GM21526 (cell line): ENCODE measurements around the gene HSD17B14.
"Not testable (repeated sequence)": the region's sequence is repeated elsewhere in the genome, so short reads cannot be mapped to it uniquely, and the experiment has no call there.

ENCODE experiments used
- ATAC-seq: cut with Tn5 transposase; IDR thresholded peaks from one replicate; pipeline ENCODE4 v1.9.1; 2021; ENCODE audit warnings: moderate library complexity; ENCODE audit not compliant: unreplicated experiment, low FRiP score

The HSD17B14 gene

DNA sequence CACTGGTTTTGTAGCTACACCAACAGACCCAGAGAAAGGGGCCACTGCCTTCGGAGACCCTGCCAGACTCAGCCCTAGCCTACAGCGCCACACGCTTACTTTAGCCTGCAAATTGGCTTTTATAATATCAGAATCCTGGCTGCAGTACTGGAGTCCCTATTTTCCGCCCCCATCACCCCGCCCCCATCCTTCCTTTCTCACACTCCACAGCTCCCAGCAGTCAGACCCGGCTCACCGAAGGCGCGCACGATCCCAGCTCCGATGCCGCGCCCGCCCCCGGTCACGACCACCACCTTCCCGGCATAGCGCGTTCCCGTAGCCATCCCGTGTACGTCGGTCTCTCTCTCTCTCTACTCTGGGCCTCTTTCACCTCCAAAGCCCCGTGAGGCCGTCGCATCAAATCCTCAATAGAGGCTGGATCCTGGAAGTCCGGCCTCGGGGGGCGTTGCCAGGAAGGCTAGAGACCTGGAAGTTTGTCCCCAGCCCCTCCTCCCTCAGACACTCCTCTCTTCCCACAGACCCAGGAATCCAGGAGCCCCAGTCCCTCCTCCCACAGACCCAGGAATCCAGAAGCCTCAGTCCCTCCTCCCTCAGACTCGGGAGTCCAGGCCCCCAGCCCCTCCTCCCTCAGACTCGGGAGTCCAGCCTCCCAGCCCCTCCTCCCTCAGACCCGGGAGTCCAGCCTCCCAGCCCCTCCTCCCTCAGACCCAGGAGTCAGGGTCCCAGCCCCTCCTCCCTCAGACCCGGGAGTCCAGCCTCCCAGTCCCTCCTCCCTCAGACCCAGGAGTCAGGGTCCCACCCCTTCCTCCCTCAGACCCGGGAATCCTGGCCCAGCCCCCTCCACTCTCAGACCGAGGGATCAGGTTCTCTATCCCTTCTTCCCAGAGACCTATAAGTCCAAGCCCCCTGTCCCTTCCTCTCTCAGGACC, at the start of gene HSD17B14:
Gene HSD17B14 (minus strand): TSS at position 403 of the 929 bp plus-strand sequence. CDS start 80 bp downstream, at position 323.
- ATAC-seq, result no peak

DNA sequence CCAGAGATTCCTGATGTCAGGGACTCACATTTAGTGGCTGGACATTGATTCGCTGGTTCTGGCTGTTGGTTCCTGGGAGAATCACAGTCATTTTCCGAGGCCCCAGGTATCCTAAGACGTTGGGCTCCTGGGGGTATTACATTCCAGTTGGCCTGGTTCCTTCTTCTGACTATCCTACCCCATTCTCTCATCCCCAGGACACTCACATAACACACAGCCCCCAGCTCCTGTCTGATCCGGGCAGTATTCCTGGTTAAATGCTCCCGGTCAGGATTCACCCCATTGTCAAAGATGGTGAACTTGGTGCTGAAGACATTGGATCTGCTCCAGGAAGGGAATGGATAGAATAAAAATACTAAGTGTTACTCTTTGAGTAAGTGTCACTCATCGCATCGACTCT, 47.4 kb upstream of the HSD17B14 start:
- no peak for ATAC-seq

- ATAC-seq, result no peak
Observed at GRCh38 chr19:48881741-48882657, 45.7 kb upstream of the HSD17B14 start.

- not testable (repeated sequence) for ATAC-seq
Observed at GRCh38 chr19:48879696-48880095, 43.4 kb upstream of the HSD17B14 start.

- no peak for ATAC-seq
Observed at GRCh38 chr19:48879025-48879637, 42.8 kb upstream of the HSD17B14 start.

- no peak for ATAC-seq
Observed at GRCh38 chr19:48878196-48879024, 42.1 kb upstream of the HSD17B14 start.

DNA sequence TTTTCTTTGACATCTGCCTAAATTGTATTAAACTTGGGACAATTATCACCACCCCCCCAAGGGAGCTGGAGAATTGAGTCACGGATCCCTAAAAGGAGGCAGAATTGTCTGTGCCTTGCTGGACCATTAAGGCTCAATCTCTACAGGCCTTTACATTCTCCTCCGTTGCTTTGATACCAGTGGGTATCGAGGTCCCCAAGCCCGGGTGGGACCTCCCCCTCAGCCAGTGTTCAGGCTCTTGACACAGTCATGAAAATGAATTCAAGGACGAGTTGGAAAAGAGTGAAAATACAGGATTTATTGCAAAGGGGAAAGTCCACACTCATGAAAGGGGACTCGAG, 41.5 kb upstream of the HSD17B14 start:
- no peak for ATAC-seq

DNA sequence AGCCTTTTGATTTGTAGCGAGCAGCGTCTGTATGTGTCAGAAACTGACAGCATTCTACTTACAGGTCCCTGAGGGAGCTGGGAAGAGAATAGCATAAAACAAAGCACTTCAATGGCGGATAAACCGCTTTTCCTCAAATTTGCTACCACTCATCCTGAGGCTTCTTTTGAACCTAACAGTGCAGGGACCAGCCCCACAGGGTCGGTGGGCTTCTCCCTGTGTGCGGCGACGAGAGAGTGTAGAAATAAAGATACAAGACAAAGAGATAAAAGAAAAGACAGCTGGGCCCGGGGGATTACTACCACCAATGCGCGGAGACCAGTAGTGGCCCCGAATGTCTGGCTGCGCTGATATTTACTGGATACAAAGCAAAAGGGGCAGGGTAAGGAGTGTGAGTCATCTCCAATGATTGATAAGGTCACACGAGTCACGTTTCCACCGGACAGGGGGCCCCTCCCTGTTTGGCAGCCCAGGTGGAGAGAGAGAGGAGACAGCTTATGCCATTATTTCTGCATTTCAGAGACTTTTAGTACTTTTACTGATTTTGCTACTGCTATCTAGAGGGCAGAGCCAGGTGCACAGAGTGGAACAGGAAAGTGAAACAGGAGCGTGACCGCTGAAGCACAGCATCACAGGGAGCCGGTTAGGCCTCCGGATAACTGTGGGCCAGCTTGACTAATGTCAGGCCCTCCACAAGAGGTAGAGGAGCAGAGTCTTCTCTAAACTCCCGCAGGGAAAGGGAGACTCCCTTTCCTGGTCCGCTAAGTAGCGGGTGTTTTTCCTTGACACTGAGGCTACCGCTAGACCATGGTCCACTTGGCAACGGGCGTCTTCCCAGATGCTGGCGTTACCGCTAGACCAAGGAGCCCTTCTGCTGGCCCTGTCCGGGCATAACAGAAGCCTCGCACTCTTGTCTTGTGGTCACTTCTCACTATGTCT, 40.0 kb upstream of the HSD17B14 start:
- not testable (repeated sequence) for ATAC-seq

DNA sequence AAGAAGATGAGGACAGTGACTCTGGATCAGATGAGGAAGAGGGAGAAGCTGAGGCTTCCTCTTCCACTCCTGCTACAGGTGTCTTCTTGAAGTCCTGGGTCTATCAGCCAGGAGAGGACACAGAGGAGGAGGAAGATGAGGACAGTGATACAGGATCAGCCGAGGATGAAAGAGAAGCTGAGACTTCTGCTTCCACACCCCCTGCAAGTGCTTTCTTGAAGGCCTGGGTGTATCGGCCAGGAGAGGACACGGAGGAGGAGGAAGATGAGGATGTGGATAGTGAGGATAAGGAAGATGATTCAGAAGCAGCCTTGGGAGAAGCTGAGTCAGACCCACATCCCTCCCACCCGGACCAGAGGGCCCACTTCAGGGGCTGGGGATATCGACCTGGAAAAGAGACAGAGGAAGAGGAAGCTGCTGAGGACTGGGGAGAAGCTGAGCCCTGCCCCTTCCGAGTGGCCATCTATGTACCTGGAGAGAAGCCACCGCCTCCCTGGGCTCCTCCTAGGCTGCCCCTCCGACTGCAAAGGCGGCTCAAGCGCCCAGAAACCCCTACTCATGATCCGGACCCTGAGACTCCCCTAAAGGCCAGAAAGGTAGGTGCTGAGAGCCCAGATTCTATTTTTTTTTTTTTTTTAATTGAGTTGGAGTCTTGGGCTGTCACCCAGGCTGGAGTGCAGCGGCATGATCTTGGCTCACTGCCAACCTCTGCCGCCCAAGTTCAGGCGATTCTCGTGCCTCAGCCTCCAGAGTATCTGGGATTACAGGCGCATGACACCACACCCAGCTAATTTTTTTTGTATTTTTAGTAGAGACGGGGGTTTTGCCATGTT, 38.2 kb upstream of the HSD17B14 start:
- no peak for ATAC-seq

DNA sequence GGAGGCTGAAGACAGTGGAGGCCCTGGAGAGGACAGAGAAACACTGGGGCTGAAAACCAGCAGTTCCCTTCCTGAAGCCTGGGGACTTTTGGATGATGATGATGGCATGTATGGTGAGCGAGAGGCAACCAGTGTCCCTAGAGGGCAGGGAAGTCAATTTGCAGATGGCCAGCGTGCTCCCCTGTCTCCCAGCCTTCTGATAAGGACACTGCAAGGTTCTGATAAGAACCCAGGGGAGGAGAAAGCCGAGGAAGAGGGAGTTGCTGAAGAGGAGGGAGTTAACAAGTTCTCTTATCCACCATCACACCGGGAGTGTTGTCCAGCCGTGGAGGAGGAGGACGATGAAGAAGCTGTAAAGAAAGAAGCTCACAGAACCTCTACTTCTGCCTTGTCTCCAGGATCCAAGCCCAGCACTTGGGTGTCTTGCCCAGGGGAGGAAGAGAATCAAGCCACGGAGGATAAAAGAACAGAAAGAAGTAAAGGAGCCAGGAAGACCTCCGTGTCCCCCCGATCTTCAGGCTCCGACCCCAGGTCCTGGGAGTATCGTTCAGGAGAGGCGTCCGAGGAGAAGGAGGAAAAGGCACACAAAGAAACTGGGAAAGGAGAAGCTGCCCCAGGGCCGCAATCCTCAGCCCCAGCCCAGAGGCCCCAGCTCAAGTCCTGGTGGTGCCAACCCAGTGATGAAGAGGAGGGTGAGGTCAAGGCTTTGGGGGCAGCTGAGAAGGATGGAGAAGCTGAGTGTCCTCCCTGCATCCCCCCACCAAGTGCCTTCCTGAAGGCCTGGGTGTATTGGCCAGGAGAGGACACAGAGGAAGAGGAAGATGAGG, 37.4 kb upstream of the HSD17B14 start:
- ATAC-seq, result no peak

DNA sequence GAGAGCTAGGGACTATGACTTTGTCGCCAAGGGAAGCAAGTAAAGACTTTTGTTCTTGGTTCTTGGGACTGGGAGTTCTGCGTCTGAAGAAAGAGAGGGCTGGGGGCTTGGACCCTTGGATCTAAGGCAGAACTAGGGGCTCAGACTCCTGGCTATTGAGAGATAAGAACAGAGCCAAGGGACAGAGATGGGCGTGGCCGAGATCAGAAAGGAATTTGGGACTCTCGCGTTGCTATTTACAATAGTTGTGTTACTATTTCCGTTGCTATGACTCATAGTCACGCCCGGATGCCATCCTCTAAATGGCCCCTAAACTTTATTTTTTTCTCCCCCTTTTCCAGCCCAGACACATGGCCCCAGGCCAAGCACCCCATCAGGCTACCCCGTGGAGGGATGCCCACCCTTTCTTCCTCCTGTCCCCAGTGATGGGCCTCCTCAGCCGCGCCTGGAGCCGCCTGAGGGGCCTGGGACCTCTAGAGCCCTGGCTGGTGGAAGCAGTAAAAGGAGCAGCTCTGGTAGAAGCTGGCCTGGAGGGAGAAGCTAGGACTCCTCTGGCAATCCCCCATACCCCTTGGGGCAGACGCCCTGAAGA, 36.7 kb upstream of the HSD17B14 start:
- no peak for ATAC-seq

DNA sequence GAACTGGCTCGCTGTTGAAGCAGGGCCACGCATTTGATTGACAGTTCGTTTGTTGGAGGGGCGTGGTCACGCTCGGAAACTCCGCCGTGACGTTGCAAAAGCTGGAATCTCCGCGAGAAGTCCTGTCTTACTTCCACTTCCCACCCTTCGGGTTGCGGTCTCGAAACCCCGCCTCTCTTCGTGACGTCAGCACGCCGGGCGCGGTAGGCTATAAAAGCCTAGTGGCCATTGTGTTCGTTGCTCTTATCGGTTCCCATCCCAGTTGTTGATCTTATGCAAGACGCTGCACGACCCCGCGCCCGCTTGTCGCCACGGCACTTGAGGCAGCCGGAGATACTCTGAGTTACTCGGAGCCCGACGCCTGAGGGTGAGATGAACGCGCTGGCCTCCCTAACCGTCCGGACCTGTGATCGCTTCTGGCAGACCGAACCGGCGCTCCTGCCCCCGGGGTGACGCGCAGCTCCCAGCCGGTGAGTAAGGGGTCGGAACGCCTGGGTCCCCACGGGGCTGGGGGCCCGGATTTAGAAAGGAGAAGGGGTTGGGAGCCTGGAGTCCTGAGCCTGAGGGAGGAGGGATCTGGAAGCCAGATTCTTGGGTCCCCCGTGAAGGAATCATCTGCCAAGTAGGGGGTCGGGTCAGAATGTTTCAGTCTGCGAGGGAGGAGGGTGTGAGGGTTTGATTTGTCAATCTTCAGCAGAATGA, 36.0 kb upstream of the HSD17B14 start, which contains the start of gene PPP1R15A:
Gene PPP1R15A (plus strand): TSS at position 240 of the 702 bp plus-strand sequence. CDS start 813 bp downstream, outside the sequence.
- ATAC-seq, result no peak

DNA sequence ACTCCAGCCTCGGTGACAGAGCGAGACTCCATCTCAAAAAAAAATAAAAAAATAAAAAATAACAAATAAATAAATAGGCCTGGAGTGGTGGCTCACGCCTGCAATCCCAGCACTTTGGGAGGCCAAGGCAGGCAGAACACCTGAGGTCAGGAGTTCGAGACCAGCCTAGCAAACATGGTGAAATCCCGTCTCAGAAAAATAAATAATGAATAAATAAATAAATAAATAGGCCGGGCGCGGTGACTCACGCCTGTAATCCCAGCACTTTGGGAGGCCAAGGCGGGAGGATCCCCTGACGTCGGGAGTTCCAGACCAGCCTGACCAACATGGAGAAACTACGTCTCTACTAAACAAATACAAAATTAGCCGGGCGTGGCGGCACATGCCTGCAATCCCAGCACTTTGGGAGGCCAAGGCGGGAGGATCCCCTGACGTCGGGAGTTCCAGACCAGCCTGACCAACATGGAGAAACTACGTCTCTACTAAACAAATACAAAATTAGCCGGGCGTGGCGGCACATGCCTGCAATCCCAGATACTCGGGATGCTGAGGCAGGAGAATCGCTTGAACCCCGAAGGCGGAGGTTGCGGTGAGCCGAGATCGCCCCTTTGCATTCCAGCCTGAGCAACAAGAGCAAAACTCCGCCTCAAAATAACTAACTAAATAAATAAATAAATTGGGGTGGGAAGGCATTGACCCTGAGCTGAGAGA, 35.3 kb upstream of the HSD17B14 start:
- not testable (repeated sequence) for ATAC-seq

DNA sequence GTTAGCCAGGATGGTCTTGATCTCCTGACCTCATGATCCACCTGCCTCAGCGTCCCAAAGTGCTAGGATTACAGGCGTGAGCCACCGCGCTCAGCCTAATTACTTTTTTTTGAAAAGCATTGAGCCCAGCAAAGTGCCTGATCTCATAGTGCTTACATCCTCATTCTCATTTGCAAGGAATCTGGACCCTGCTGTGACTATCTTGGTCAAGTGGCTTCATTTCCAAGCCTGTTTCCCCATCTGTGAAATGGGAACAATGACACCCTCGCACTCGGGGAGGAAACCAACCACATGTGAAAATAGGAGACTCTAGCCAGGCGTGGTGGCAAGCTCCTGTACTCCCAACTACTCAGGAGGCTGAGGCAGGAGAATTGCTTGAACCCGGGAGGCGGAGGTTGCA, 33.8 kb upstream of the HSD17B14 start:
- no peak for ATAC-seq

DNA sequence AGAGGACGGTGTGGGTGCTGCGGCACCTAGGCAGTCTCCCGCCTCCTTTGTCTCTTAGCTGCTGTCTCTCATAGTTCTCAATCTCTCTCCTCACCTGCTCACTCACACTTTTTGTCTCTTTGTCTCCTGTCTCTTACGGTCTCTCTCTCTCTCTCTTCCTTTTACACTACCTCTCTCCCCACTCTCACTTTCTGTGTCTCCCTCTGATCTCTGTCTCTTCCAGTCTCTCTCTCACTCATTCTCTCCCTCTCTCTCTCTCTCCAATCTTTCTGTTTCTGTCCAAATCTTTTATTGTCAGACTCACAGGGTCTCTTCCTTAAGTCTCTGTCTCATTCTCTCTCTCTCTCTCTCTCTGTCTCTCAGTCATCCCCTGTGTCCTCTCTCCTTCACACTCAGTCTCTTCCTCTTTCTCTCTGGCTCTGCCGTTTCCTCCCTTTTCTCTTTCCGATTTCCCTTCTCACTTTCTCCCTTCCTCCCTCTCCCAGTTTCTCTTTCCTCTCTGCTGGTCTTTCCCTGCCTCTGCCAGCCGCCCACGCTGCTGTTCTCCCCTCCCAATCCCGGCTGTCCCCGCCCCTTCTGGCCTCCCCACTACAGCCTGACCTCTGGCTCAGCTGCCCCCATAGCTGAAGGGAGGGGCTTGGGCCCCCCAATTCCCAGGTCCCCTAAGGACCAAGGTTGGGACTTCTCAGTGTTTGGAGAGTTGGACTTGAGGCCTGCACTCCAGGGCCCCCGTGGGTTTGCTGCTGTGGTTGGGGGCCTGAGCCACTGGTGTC, 32.0 kb upstream of the HSD17B14 start, which contains the start of gene PLEKHA4:
Gene PLEKHA4 (minus strand): TSS at position 504 of the 773 bp plus-strand sequence. CDS start 997 bp downstream, outside the sequence.
- ATAC-seq, result no peak
